ENCODE data around the gene MYO18A. TPM values are rescaled to one million over a fixed set of nuclear protein-coding genes. Genes with fewer than 3 reads are reported as not detected.

The MYO18A gene
- total and polyA plus RNA-seq, 7 experiments from 2014 or later, result 10.2 to 144 (median 95.3) TPM

GRCh38 chr17:29195465-29196081 is 15.4 kb upstream of the MYO18A start:
- intact Hi-C loops (cut with micrococcal nuclease), result no loop called here
- H3K9me3 Mint-ChIP-seq, result no peaks in the 10 kb centered on the region
- H3K36me3 ChIP-seq (ENCODE audit: control insufficient read depth in 2 of 3, insufficient read depth in 3 of 3, low read length in 3 of 3), result no peaks in the 10 kb centered on the region
- no peaks in the 10 kb centered on the region for H3K9me3 ChIP-seq (ENCODE audit: control insufficient read depth in 2 of 3, low read length in 3 of 3)
- no peak overlapping the region for H3K4me3 ChIP-seq (ENCODE audit: low read length)
- H3K27me3 Mint-ChIP-seq, result peaks cover 9 to 20% (median 15%) of the 10 kb centered on the region in 5 donors
- ChIA-PET CTCF (interaction anchor here (0.6 to 1.1 kb wide), 4 partner anchors 14 to 230 kb away, joined by 3 to 4 read pairs (median 3); no protein-coding TSS in a partner anchor), POLR2A (no interaction called here)
- no peak overlapping the region for H3K4me3 Mint-ChIP-seq
- no peaks in the 10 kb centered on the region for H3K4me1 ChIP-seq (ENCODE audit: control insufficient read depth in 2 of 2, insufficient read depth in 2 of 2, low read length in 2 of 2)
- H3K36me3 Mint-ChIP-seq, result no peaks in the 10 kb centered on the region
- no peaks in the 10 kb centered on the region for H3K27me3 ChIP-seq (ENCODE audit: control insufficient read depth in 2 of 2, insufficient read depth in 2 of 2, low read length in 2 of 2)
- DNase-seq (no peak), ATAC-seq (peak; percentile 82)
- no peak overlapping the region for H3K27ac ChIP-seq (ENCODE audit: low read depth, low read length)
- peaks cover 0 to 4% (median 0%) of the 10 kb centered on the region in 7 donors for H3K4me1 Mint-ChIP-seq
- H3K27ac Mint-ChIP-seq, result no peak overlapping the region

DNA sequence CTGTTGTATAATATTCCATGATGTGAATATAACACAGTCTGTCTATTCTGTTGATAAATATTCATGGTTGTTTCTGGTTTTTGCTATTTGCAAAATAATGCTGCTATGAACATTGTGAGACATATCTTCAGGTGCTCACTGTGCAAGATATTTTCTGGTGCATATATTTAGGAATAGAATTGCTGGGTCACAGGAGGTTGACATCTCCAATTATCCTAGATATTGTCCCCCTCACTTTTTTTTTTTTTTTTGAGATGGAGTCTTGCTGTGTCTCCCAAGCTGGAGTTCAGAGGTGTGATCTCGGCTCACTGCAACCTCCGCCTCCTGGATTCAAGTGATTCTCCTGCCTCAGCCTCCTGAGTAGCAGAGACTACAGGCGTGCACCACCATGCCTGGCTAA is 14.5 kb upstream of the MYO18A start:
- no peaks in the 10 kb centered on the region for H3K36me3 ChIP-seq (ENCODE audit: control insufficient read depth in 2 of 3, insufficient read depth in 3 of 3, low read length in 3 of 3)
- H3K4me3 ChIP-seq (ENCODE audit: low read length), result no peak overlapping the region
- no peak for ATAC-seq
- peaks cover 0 to 4% (median 0%) of the 10 kb centered on the region in 7 donors for H3K4me1 Mint-ChIP-seq
- DNase-seq, result no peak
- H3K9me3 Mint-ChIP-seq, result no peaks in the 10 kb centered on the region
- H3K27ac Mint-ChIP-seq, result no peak overlapping the region
- intact Hi-C loops (cut with micrococcal nuclease), result no loop called here
- H3K9me3 ChIP-seq (ENCODE audit: control insufficient read depth in 2 of 3, low read length in 3 of 3), result no peaks in the 10 kb centered on the region
- no peaks in the 10 kb centered on the region for H3K36me3 Mint-ChIP-seq
- H3K4me3 Mint-ChIP-seq, result no peak overlapping the region
- H3K4me1 ChIP-seq (ENCODE audit: control insufficient read depth in 2 of 2, insufficient read depth in 2 of 2, low read length in 2 of 2), result no peaks in the 10 kb centered on the region
- H3K27me3 Mint-ChIP-seq, result peaks cover 9 to 17% (median 15%) of the 10 kb centered on the region in 5 donors
- no peaks in the 10 kb centered on the region for H3K27me3 ChIP-seq (ENCODE audit: control insufficient read depth in 2 of 2, insufficient read depth in 2 of 2, low read length in 2 of 2)
- POLR2A ChIA-PET, result no interaction called here
- CTCF ChIA-PET, result interaction anchor here (0.8 to 1.7 kb wide), 5 partner anchors 22 to 229 kb away, joined by 3 to 4 read pairs (median 3); no protein-coding TSS in a partner anchor
- H3K27ac ChIP-seq (ENCODE audit: low read depth, low read length), result no peak overlapping the region

DNA sequence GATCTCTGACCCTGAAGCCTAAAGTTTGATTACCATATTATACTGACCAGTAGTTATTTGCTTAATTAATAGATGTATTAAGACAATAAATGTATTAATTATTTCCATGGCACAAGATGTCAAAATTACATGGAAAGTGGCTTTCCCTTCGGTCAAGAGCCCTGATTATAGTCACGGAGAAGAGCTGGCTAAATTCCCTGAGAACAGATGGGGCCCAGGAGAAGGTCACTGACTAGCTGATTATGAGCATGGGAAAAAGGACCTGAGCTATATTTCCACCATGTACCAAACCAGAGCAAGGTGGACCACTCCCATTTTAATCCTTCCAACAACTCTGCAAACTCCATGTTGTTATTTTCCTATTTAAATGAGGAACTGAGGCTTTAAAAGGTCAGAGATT is 12.9 kb upstream of the MYO18A start:
- Histone ChIP-seq H3K27ac (ENCODE audit: low read depth, low read length) (no peak overlapping the region), H3K27me3 (ENCODE audit: control insufficient read depth in 2 of 2, insufficient read depth in 2 of 2, low read length in 2 of 2) (no peaks in the 10 kb centered on the region), H3K4me1 (ENCODE audit: control insufficient read depth in 2 of 2, insufficient read depth in 2 of 2, low read length in 2 of 2) (no peaks in the 10 kb centered on the region), H3K4me3 (ENCODE audit: low read length) (no peak overlapping the region), H3K9me3 (ENCODE audit: control insufficient read depth in 2 of 3, low read length in 3 of 3) (no peaks in the 10 kb centered on the region), H3K36me3 (ENCODE audit: control insufficient read depth in 2 of 3, insufficient read depth in 3 of 3, low read length in 3 of 3) (no peaks in the 10 kb centered on the region)
- CTCF ChIA-PET, result interaction anchor here (1.5 to 1.7 kb wide), 3 partner anchors 23 to 76 kb away, joined by 3 to 4 read pairs (median 4); no protein-coding TSS in a partner anchor
- H3K27ac Mint-ChIP-seq, result no peak overlapping the region
- H3K4me3 Mint-ChIP-seq, result no peak overlapping the region
- no peak for DNase-seq
- no peak for ATAC-seq
- intact Hi-C loops (cut with micrococcal nuclease), result no loop called here
- no peaks in the 10 kb centered on the region for H3K36me3 Mint-ChIP-seq
- POLR2A ChIA-PET, result no interaction called here
- H3K9me3 Mint-ChIP-seq, result no peaks in the 10 kb centered on the region
- H3K4me1 Mint-ChIP-seq, result peaks cover 0 to 4% (median 0%) of the 10 kb centered on the region in 7 donors
- peaks cover 9 to 24% (median 16%) of the 10 kb centered on the region in 5 donors for H3K27me3 Mint-ChIP-seq

- ChIA-PET POLR2A (no interaction called here), CTCF (interaction anchor here (0.6 kb wide), 2 partner anchors 38 to 72 kb away, joined by 3 read pairs; no protein-coding TSS in a partner anchor)
- Histone ChIP-seq H3K27ac (ENCODE audit: low read depth, low read length) (no peak overlapping the region), H3K36me3 (ENCODE audit: control insufficient read depth in 2 of 3, insufficient read depth in 3 of 3, low read length in 3 of 3) (no peaks in the 10 kb centered on the region), H3K4me1 (ENCODE audit: control insufficient read depth in 2 of 2, insufficient read depth in 2 of 2, low read length in 2 of 2) (no peaks in the 10 kb centered on the region), H3K9me3 (ENCODE audit: control insufficient read depth in 2 of 3, low read length in 3 of 3) (no peaks in the 10 kb centered on the region), H3K4me3 (ENCODE audit: low read length) (no peak overlapping the region), H3K27me3 (ENCODE audit: control insufficient read depth in 2 of 2, insufficient read depth in 2 of 2, low read length in 2 of 2) (no peaks in the 10 kb centered on the region)
- H3K27ac Mint-ChIP-seq, result no peak overlapping the region
- no peaks in the 10 kb centered on the region for H3K36me3 Mint-ChIP-seq
- DNase-seq (no peak), ATAC-seq (no peak)
- no peaks in the 10 kb centered on the region for H3K9me3 Mint-ChIP-seq
- intact Hi-C loops (cut with micrococcal nuclease), result no loop called here
- H3K27me3 Mint-ChIP-seq, result peaks cover 9 to 25% (median 16%) of the 10 kb centered on the region in 5 donors
- H3K4me3 Mint-ChIP-seq, result no peak overlapping the region
- peaks cover 0 to 4% (median 0%) of the 10 kb centered on the region in 7 donors for H3K4me1 Mint-ChIP-seq
Observed at GRCh38 chr17:29190592-29191207, 10.5 kb upstream of the MYO18A start.

DNA sequence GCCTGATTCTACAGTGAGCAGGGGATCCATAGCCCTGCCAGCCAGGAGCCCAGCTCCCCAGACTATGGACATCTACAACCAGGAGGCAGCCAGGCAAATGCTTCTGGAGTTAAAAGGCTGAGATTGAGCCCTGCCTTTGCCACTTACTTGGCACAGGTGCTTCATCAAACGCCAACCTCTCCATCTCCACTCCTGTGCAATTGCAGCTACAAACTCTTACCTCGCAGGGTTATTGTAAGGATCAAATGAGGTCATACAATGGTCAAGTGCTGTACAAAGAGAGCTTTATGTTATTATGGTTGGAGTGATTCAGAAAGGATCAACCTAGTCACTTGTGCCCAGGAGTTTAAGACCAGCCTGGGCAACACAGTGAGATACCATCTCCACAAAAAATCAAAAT is 9.8 kb upstream of the MYO18A start:
- CTCF ChIA-PET, result no interaction called here
- Mint-ChIP-seq H3K9me3 (no peaks in the 10 kb centered on the region), H3K4me1 (peaks cover 0 to 2% (median 0%) of the 10 kb centered on the region in 7 donors), H3K27me3 (peaks cover 9 to 29% (median 16%) of the 10 kb centered on the region in 5 donors), H3K27ac (no peak overlapping the region), H3K36me3 (no peaks in the 10 kb centered on the region), H3K4me3 (no peak overlapping the region)
- Histone ChIP-seq H3K27me3 (ENCODE audit: control insufficient read depth in 2 of 2, insufficient read depth in 2 of 2, low read length in 2 of 2) (no peaks in the 10 kb centered on the region), H3K36me3 (ENCODE audit: control insufficient read depth in 2 of 3, insufficient read depth in 3 of 3, low read length in 3 of 3) (no peaks in the 10 kb centered on the region), H3K27ac (ENCODE audit: low read depth, low read length) (no peak overlapping the region), H3K4me1 (ENCODE audit: control insufficient read depth in 2 of 2, insufficient read depth in 2 of 2, low read length in 2 of 2) (no peaks in the 10 kb centered on the region), H3K9me3 (ENCODE audit: control insufficient read depth in 2 of 3, low read length in 3 of 3) (no peaks in the 10 kb centered on the region), H3K4me3 (ENCODE audit: low read length) (no peak overlapping the region)
- intact Hi-C loops (cut with micrococcal nuclease), result no loop called here
- POLR2A ChIA-PET, result no interaction called here
- ATAC-seq, result no peak
- DNase-seq, result no peak

DNA sequence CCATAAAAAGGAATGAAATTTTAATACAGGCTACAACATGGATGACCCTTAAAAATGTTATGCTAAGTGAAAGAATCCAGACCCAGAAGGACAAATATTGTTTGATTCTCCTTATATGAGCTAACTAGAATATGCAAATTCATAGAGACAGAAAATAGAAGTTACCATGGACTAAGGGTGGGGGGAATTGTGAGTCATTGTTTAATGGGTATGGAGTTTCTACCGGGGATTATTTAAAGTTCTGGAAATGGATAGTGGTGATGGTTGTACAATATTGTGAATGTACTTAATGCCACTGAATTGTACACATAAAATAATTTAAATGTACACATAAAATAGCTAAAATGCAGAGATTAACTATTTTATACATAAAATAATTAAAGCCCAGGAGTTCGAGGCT is 9.2 kb upstream of the MYO18A start:
- Histone ChIP-seq H3K4me1 (ENCODE audit: control insufficient read depth in 2 of 2, insufficient read depth in 2 of 2, low read length in 2 of 2) (no peaks in the 10 kb centered on the region), H3K9me3 (ENCODE audit: control insufficient read depth in 2 of 3, low read length in 3 of 3) (no peaks in the 10 kb centered on the region), H3K27ac (ENCODE audit: low read depth, low read length) (no peak overlapping the region), H3K27me3 (ENCODE audit: control insufficient read depth in 2 of 2, insufficient read depth in 2 of 2, low read length in 2 of 2) (no peaks in the 10 kb centered on the region), H3K36me3 (ENCODE audit: control insufficient read depth in 2 of 3, insufficient read depth in 3 of 3, low read length in 3 of 3) (no peaks in the 10 kb centered on the region), H3K4me3 (ENCODE audit: low read length) (no peak overlapping the region)
- H3K4me3 Mint-ChIP-seq, result no peak overlapping the region
- POLR2A ChIA-PET, result no interaction called here
- H3K27ac Mint-ChIP-seq, result no peak overlapping the region
- DNase-seq, result no peak
- H3K4me1 Mint-ChIP-seq, result peaks cover 0 to 2% (median 0%) of the 10 kb centered on the region in 7 donors
- ATAC-seq, result no peak
- no peaks in the 10 kb centered on the region for H3K9me3 Mint-ChIP-seq
- intact Hi-C loops (cut with micrococcal nuclease), result no loop called here
- peaks cover 9 to 29% (median 16%) of the 10 kb centered on the region in 5 donors for H3K27me3 Mint-ChIP-seq
- H3K36me3 Mint-ChIP-seq, result no peaks in the 10 kb centered on the region
- CTCF ChIA-PET, result no interaction called here
